H9 (cell line): ENCODE results near the gene YY2. TPM values are rescaled to one million over a fixed set of nuclear protein-coding genes. Genes with fewer than 3 reads are reported as not detected.

Experiments used
- DNase-seq: peaks from one replicate; pipeline ENCODE4 v3.0.0-alpha.2; 2017
- H2AFZ ChIP-seq: one replicate; pipeline ENCODE4 v1.6.1; 2013; ENCODE audit warnings: mild to moderate bottlenecking, low read length, control low read depth, moderate library complexity
- H2AK5ac ChIP-seq: 2 replicates; pipeline ENCODE4 v1.6.1; 2013; ENCODE audit warnings: low read length, control low read depth, mixed read lengths; ENCODE audit not compliant: insufficient read length
- H2BK120ac ChIP-seq: one replicate; pipeline ENCODE4 v1.6.1; 2013; ENCODE audit warnings: low read depth, mild to moderate bottlenecking, low read length, control low read depth, inconsistent platforms; ENCODE audit not compliant: poor library complexity, severe bottlenecking
- H2BK12ac ChIP-seq: 2 replicates; pipeline ENCODE4 v1.6.1; 2013; ENCODE audit warnings: low read length, control low read depth, mixed read lengths, low read depth; ENCODE audit not compliant: insufficient read length
- H2BK15ac ChIP-seq: 2 replicates; pipeline ENCODE4 v1.6.1; 2013; ENCODE audit warnings: low read depth, low read length, control low read depth
- H2BK20ac ChIP-seq: one replicate; pipeline ENCODE4 v1.6.1; 2013; ENCODE audit warnings: low read depth, mild to moderate bottlenecking, low read length, control low read depth, inconsistent platforms; ENCODE audit not compliant: poor library complexity, severe bottlenecking
- H2BK5ac ChIP-seq: 2 replicates; pipeline ENCODE4 v1.6.1; 2013; ENCODE audit warnings: low read length, control low read depth, mixed read lengths; ENCODE audit not compliant: insufficient read length
- H3K14ac ChIP-seq: 2 replicates; pipeline ENCODE4 v1.6.1; 2013; ENCODE audit warnings: low read length, control low read depth; ENCODE audit not compliant: insufficient read depth
- H3K18ac ChIP-seq: 2 replicates; pipeline ENCODE4 v1.6.1; 2013; ENCODE audit warnings: low read depth, mild to moderate bottlenecking, mixed read lengths, low read length, control low read depth; ENCODE audit not compliant: insufficient read length
- H3K23ac ChIP-seq: 2 replicates; pipeline ENCODE4 v1.6.1; 2013; ENCODE audit warnings: low read length, control low read depth, mixed read lengths, low read depth; ENCODE audit not compliant: insufficient read length
- H3K23me2 ChIP-seq: 2 replicates; pipeline ENCODE4 v1.6.1; 2013; ENCODE audit warnings: low read depth, mild to moderate bottlenecking, mixed read lengths, low read length, control low read depth; ENCODE audit not compliant: insufficient read length, poor library complexity, severe bottlenecking
- H3K27ac ChIP-seq: 2 replicates; pipeline ENCODE4 v1.5.1; 2013; ENCODE audit warnings: low read length, control low read depth, mixed read lengths, low read depth; ENCODE audit not compliant: insufficient read length
- H3K27me3 ChIP-seq: 2 replicates; pipeline ENCODE4 v1.6.1; 2013; ENCODE audit warnings: low read length, control low read depth, inconsistent platforms; ENCODE audit not compliant: insufficient read depth
- H3K4ac ChIP-seq: 2 replicates; pipeline ENCODE4 v1.6.1; 2013; ENCODE audit warnings: low read depth, mild to moderate bottlenecking, control low read depth, inconsistent platforms, low read length, moderate library complexity
- H3K4me1 ChIP-seq: 2 replicates; pipeline ENCODE4 v1.6.1; 2013; ENCODE audit warnings: low read length, control low read depth, inconsistent platforms; ENCODE audit not compliant: insufficient read depth
- H3K4me2 ChIP-seq: 2 replicates; pipeline ENCODE4 v1.6.1; 2013; ENCODE audit warnings: low read length, control low read depth, mixed read lengths; ENCODE audit not compliant: insufficient read length, insufficient read depth
- H3K56ac ChIP-seq: 2 replicates; pipeline ENCODE4 v1.6.1; 2013; ENCODE audit warnings: low read depth, mild to moderate bottlenecking, mixed read lengths, low read length, control low read depth; ENCODE audit not compliant: insufficient read length
- H3K79me1 ChIP-seq: 2 replicates; pipeline ENCODE4 v1.6.1; 2013; ENCODE audit warnings: low read depth, mild to moderate bottlenecking, moderate library complexity, low read length, control low read depth, inconsistent platforms; ENCODE audit not compliant: insufficient read depth, poor library complexity, severe bottlenecking
- H3K79me2 ChIP-seq: 2 replicates; pipeline ENCODE4 v1.6.1; 2013; ENCODE audit warnings: low read length, control low read depth, inconsistent platforms; ENCODE audit not compliant: insufficient read depth
- H3K9ac ChIP-seq: 2 replicates; pipeline ENCODE4 v1.6.1; 2013; ENCODE audit warnings: low read length, control low read depth, mixed read lengths; ENCODE audit not compliant: insufficient read length; ENCODE audit errors: extremely low read depth
- H3K9me3 ChIP-seq: one replicate; pipeline ENCODE4 v1.6.1; 2013; ENCODE audit warnings: low read depth, low read length, inconsistent platforms; ENCODE audit not compliant: control insufficient read depth
- H3T11ph ChIP-seq: one replicate; pipeline ENCODE4 v1.6.1; 2013; ENCODE audit warnings: mild to moderate bottlenecking, low read length, control low read depth, inconsistent platforms
- H4K20me1 ChIP-seq: one replicate; pipeline ENCODE4 v1.6.1; 2013; ENCODE audit not compliant: control insufficient read depth, insufficient read length, insufficient read depth
- H4K5ac ChIP-seq: 2 replicates; pipeline ENCODE4 v1.6.1; 2013; ENCODE audit warnings: low read depth, mild to moderate bottlenecking, mixed read lengths, low read length, control low read depth; ENCODE audit not compliant: insufficient read length
- H4K8ac ChIP-seq: replicated peaks from 2 replicates; pipeline ENCODE4 v1.6.1; 2013; ENCODE audit warnings: low read length, control low read depth, mixed read lengths, low read depth; ENCODE audit not compliant: insufficient read length
- H4K91ac ChIP-seq: 2 replicates; pipeline ENCODE4 v1.6.1; 2013; ENCODE audit warnings: low read depth, mild to moderate bottlenecking, moderate library complexity, mixed read lengths, low read length, control low read depth; ENCODE audit not compliant: insufficient read length
- H3K27ac Mint-ChIP-seq, 3 experiments: 2 replicates in 2 of 3; 3 replicates in 1 of 3; pipeline ENCODE4 v1.8.0; 2020 to 2021; ENCODE audit warnings: mixed read lengths in 3 of 3, mild to moderate bottlenecking in 1 of 3, moderate library complexity in 1 of 3
- H3K27me3 Mint-ChIP-seq: 2 replicates; pipeline ENCODE4 v1.8.0; 2021; ENCODE audit warnings: low read depth, mild to moderate bottlenecking, moderate library complexity, mixed read lengths
- H3K36me3 Mint-ChIP-seq, 3 experiments: 2 replicates in 2 of 3; 3 replicates in 1 of 3; pipeline ENCODE4 v1.8.0; 2020 to 2021; ENCODE audit warnings: low read depth in 3 of 3, mixed read lengths in 3 of 3; ENCODE audit not compliant: insufficient read depth in 1 of 3
- H3K4me1 Mint-ChIP-seq, 2 experiments: 2 replicates each; pipeline ENCODE4 v1.8.0; 2020; ENCODE audit warnings: mixed read lengths in 2 of 2
- H3K4me3 Mint-ChIP-seq, 2 experiments: 2 replicates in 1 of 2; 3 replicates in 1 of 2; pipeline ENCODE4 v1.8.0; 2020 to 2021; ENCODE audit warnings: mild to moderate bottlenecking in 2 of 2, mixed read lengths in 2 of 2, moderate library complexity in 1 of 2
- H3K9me3 Mint-ChIP-seq, 2 experiments: 2 replicates in 1 of 2; 3 replicates in 1 of 2; pipeline ENCODE4 v1.8.0; 2020; ENCODE audit warnings: mild to moderate bottlenecking in 2 of 2, mixed read lengths in 2 of 2, moderate library complexity in 1 of 2
- WGBS: extraction: QIAGEN DNeasy Blood & Tissue Kit; methylation state at CpG from one replicate; pipeline ENCODE4 v1.1.7; 2013; ENCODE audit warnings: missing lambda C conversion rate, low lambda C conversion rate, mixed read lengths; ENCODE audit not compliant: insufficient read length; ENCODE audit errors: extremely low coverage; 5-methylcytosine and 5-hydroxymethylcytosine counted together
- total RNA-seq: library from RNA; stranded (reverse); gene quantifications from 2 replicates; pipeline ENCODE4 v1.2.1, GENCODE V29; 2021
- TF ChIP-seq, protein P1 (sequence below): fragments of 200-600 bp; sonication (generic); conservative IDR thresholded peaks from 3 replicates; pipeline ENCODE4 v1.8.0; 2021; ENCODE audit warnings: antibody characterized with exemption, mild to moderate bottlenecking

The YY2 gene
- total RNA-seq, 1 experiment from 2014 or later: 1.8 TPM

GRCh38 chrX:21840193-21840545 lies 15.6 kb upstream of the YY2 start:
- H3K9me3 ChIP-seq: no peaks in the 10 kb centered on the region
- no peaks in the 10 kb centered on the region for H3K27me3 ChIP-seq
- H3K23me2 ChIP-seq: no peaks in the 10 kb centered on the region
- H3K4me2 ChIP-seq: peak overlapping the region; percentile 66
- peaks cover 17 to 22% of the 10 kb centered on the region in 2 experiments for H3K4me1 Mint-ChIP-seq
- no peaks in the 10 kb centered on the region for H3K4me1 ChIP-seq
- no peak overlapping the region for H2BK12ac ChIP-seq
- H3K56ac ChIP-seq: no peak overlapping the region
- no peak overlapping the region for H2BK120ac ChIP-seq
- TF ChIP-seq, protein P1, sequence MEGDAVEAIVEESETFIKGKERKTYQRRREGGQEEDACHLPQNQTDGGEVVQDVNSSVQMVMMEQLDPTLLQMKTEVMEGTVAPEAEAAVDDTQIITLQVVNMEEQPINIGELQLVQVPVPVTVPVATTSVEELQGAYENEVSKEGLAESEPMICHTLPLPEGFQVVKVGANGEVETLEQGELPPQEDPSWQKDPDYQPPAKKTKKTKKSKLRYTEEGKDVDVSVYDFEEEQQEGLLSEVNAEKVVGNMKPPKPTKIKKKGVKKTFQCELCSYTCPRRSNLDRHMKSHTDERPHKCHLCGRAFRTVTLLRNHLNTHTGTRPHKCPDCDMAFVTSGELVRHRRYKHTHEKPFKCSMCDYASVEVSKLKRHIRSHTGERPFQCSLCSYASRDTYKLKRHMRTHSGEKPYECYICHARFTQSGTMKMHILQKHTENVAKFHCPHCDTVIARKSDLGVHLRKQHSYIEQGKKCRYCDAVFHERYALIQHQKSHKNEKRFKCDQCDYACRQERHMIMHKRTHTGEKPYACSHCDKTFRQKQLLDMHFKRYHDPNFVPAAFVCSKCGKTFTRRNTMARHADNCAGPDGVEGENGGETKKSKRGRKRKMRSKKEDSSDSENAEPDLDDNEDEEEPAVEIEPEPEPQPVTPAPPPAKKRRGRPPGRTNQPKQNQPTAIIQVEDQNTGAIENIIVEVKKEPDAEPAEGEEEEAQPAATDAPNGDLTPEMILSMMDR: no peak
- H3K4me3 Mint-ChIP-seq: peak overlapping the region; percentile 86 to 88
- H4K5ac ChIP-seq: no peak overlapping the region
- no peak overlapping the region for H3K14ac ChIP-seq
- no peaks in the 10 kb centered on the region for H3K79me1 ChIP-seq
- no peak overlapping the region for H3K23ac ChIP-seq
- peak overlapping the region; percentile 66 for H3K9ac ChIP-seq
- H3K27ac Mint-ChIP-seq: peak overlapping the region in 2 of 3 experiments; percentile 13 to 39; a peak in 3 of 7 replicates
- no peak overlapping the region for H3T11ph ChIP-seq
- H2BK5ac ChIP-seq: no peak overlapping the region
- H3K18ac ChIP-seq: no peak overlapping the region
- peaks cover 3 to 7% (median 3%) of the 10 kb centered on the region in 3 experiments; a peak in 4 of 7 replicates for H3K36me3 Mint-ChIP-seq
- H4K8ac ChIP-seq: no peak overlapping the region
- no peak overlapping the region for H2BK15ac ChIP-seq
- no peak overlapping the region for H3K4ac ChIP-seq
- no peak overlapping the region for H3K27ac ChIP-seq
- H3K79me2 ChIP-seq: no peaks in the 10 kb centered on the region
- H2AK5ac ChIP-seq: no peak overlapping the region
- DNase-seq: no peak
- no peak overlapping the region for H2BK20ac ChIP-seq
- H3K9me3 Mint-ChIP-seq: peaks cover 0 to 12% of the 10 kb centered on the region in 2 experiments; a peak in 3 of 5 replicates
- H4K91ac ChIP-seq: no peak overlapping the region
- WGBS: no CpG with 5 or more reads among the region's 6 CpGs
- H4K20me1 ChIP-seq: no peaks in the 10 kb centered on the region
- no peaks in the 10 kb centered on the region for H3K27me3 Mint-ChIP-seq
- H2AFZ ChIP-seq: no peak overlapping the region
